ENCODE results near the gene THYN1.

THYN1 gene

GRCh38 chr11:134243913-134244312, 9.2 kb downstream of the THYN1 start:
- H3K4me3 ChIP-seq (ENCODE audit: low read depth, low read length): no peak overlapping the region
- TF ChIP-seq MYC (IDR thresholded peaks at IDR 0.05; ENCODE audit: low read depth, low read length): no peak
- TF ChIP-seq MAX (IDR thresholded peaks at IDR 0.05; ENCODE audit: low read depth, low read length): no peak
- no peak for TF ChIP-seq POLR2A (IDR thresholded peaks at IDR 0.05; ENCODE audit: extremely low read depth, insufficient read length)
- no peak for TF ChIP-seq CTCF (IDR thresholded peaks at IDR 0.05; ENCODE audit: low read depth, low read length)
- no peak for DNase-seq (ENCODE audit: low read depth)

GRCh38 chr11:134242376-134242775, 10.8 kb downstream of the THYN1 start:
- H3K4me3 ChIP-seq (ENCODE audit: low read depth, low read length): no peak overlapping the region
- DNase-seq (ENCODE audit: low read depth): no peak
- TF ChIP-seq CTCF (IDR thresholded peaks at IDR 0.05; ENCODE audit: low read depth, low read length) (no peak), MYC (IDR thresholded peaks at IDR 0.05; ENCODE audit: low read depth, low read length) (no peak), POLR2A (IDR thresholded peaks at IDR 0.05; ENCODE audit: extremely low read depth, insufficient read length) (no peak), MAX (IDR thresholded peaks at IDR 0.05; ENCODE audit: low read depth, low read length) (no peak)

- no peak for TF ChIP-seq MAX (IDR thresholded peaks at IDR 0.05; ENCODE audit: low read depth, low read length)
- no peak for TF ChIP-seq MYC (IDR thresholded peaks at IDR 0.05; ENCODE audit: low read depth, low read length)
- no peak for TF ChIP-seq CTCF (IDR thresholded peaks at IDR 0.05; ENCODE audit: low read depth, low read length)
- no peak for TF ChIP-seq POLR2A (IDR thresholded peaks at IDR 0.05; ENCODE audit: extremely low read depth, insufficient read length)
- H3K4me3 ChIP-seq (ENCODE audit: low read depth, low read length): no peak overlapping the region
- no peak for DNase-seq (ENCODE audit: low read depth)
These were observed 12.6 kb downstream of the THYN1 start for GRCh38 chr11:134240592-134240991.

- TF ChIP-seq MYC (IDR thresholded peaks at IDR 0.05; ENCODE audit: low read depth, low read length): no peak
- TF ChIP-seq MAX (IDR thresholded peaks at IDR 0.05; ENCODE audit: low read depth, low read length): no peak
- TF ChIP-seq CTCF (IDR thresholded peaks at IDR 0.05; ENCODE audit: low read depth, low read length): no peak
- TF ChIP-seq POLR2A (IDR thresholded peaks at IDR 0.05; ENCODE audit: extremely low read depth, insufficient read length): no peak
- no peak for DNase-seq (ENCODE audit: low read depth)
- H3K4me3 ChIP-seq (ENCODE audit: low read depth, low read length): no peak overlapping the region
These were observed 14.2 kb downstream of the THYN1 start for GRCh38 chr11:134238956-134239355.

- TF ChIP-seq CTCF (IDR thresholded peaks at IDR 0.05; ENCODE audit: low read depth, low read length): no peak
- no peak for TF ChIP-seq MYC (IDR thresholded peaks at IDR 0.05; ENCODE audit: low read depth, low read length)
- TF ChIP-seq MAX (IDR thresholded peaks at IDR 0.05; ENCODE audit: low read depth, low read length): no peak
- TF ChIP-seq POLR2A (IDR thresholded peaks at IDR 0.05; ENCODE audit: extremely low read depth, insufficient read length): no peak
- no peak overlapping the region for H3K4me3 ChIP-seq (ENCODE audit: low read depth, low read length)
- no peak for DNase-seq (ENCODE audit: low read depth)
These were observed 15.6 kb downstream of the THYN1 start for GRCh38 chr11:134237557-134237922.

Data from NB4 (cell line).